Uterus (tissue), 4 donors: ENCODE data around the gene NPC2. TPM values are rescaled to one million over a fixed set of nuclear protein-coding genes. Genes with fewer than 3 reads are reported as not detected.

Source experiments
- DNase-seq, 2 donors: peaks; one replicate each; pipeline ENCODE4 v3.0.0-alpha.2; 2019 to 2020
- H3K27ac ChIP-seq, 2 donors: fragments of 200-600 bp; sonication (generic); 1 replicate in 1 of 2; 2 replicates in 1 of 2; pipeline ENCODE4 v1.5.1; 2016 to 2018
- H3K27me3 ChIP-seq, 2 donors: fragments of 200-600 bp; sonication (generic); one replicate each; pipeline ENCODE4 v1.5.1; 2018 to 2019; ENCODE audit warnings: control low read depth in 1 of 2
- H3K36me3 ChIP-seq, 2 donors: fragments of 200-600 bp; sonication (generic); one replicate each; pipeline ENCODE4 v1.5.1; 2019; ENCODE audit warnings: control low read depth in 1 of 2
- H3K4me1 ChIP-seq, 2 donors: fragments of 200-600 bp; sonication (generic); one replicate each; pipeline ENCODE4 v1.5.1; 2018 to 2019; ENCODE audit warnings: control low read depth in 1 of 2
- H3K4me3 ChIP-seq, 2 donors: fragments of 200-600 bp; sonication (generic); 1 replicate in 1 of 2; 2 replicates in 1 of 2; pipeline ENCODE4 v1.5.1; 2018 to 2019; ENCODE audit warnings: mild to moderate bottlenecking in 1 of 2
- H3K9me3 ChIP-seq, 2 donors: fragments of 200-600 bp; sonication (generic); one replicate each; pipeline ENCODE4 v1.5.1; 2019; ENCODE audit warnings: control low read depth in 1 of 2
- POLR2A ChIP-seq, 2 donors: fragments of 450-650 bp; IDR thresholded peaks; one replicate each; pipeline ENCODE4 v1.6.1; 2016; ENCODE audit warnings: antibody characterized with exemption in 2 of 2, mild to moderate bottlenecking in 1 of 2, moderate library complexity in 1 of 2
- intact Hi-C: fragments of 100-400 bp; cut with DNase I; formaldehyde crosslinking; loops from one replicate; pipeline ENCODE4 v1.15.1; 2023; ENCODE audit warnings: low total_unique reads
- total RNA-seq, 4 donors: library from RNA; depleted of rRNA in 3 of 4; stranded (reverse); fragments of >200 nt in 3 of 4; gene quantifications; one replicate each; pipeline versions ENCODE4 v1.1.0 to v1.2.4, GENCODE V29; 2014 to 2023
- TF ChIP-seq, protein P1 (sequence below), 4 experiments: fragments of 200-600 bp in 2 of 4; fragments of 450-650 bp in 2 of 4; sonication (generic) in 2 of 4; IDR thresholded peaks; one replicate each; pipeline ENCODE4 v1.5.1; 2016 to 2019; ENCODE audit warnings: antibody characterized with exemption in 4 of 4, mild to moderate bottlenecking in 2 of 4, moderate library complexity in 1 of 4
- donor health status: DM: yes; HTN: yes; CAD: no.

NPC2 gene
- total RNA-seq, 4 donors from 2014 or later: 151 to 353 (median 209) TPM

DNA sequence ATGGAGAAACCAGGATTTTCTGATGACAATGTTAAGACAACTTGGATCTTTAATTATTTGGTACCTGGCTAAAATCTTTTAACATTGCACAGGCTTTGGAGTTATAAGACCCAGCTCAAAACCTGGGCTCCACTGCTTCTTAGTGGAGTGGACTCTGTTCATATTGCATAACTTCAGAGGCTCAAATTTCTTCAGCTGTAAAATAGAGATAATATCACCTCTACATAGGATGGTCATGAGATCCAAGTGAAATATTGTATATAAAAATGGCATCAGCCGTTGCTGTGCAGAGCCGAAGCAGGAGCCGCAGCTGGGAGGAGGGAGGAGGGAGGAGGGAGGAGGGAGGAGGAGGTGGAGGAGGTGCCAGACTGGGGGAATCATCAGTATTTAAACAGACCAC lies 10.5 kb downstream of the NPC2 start:
- H3K4me1 ChIP-seq: no peaks in the 10 kb centered on the region
- no peak overlapping the region for H3K4me3 ChIP-seq
- no peak for TF ChIP-seq POLR2A (IDR thresholded peaks at IDR 0.05)
- TF ChIP-seq, protein P1, sequence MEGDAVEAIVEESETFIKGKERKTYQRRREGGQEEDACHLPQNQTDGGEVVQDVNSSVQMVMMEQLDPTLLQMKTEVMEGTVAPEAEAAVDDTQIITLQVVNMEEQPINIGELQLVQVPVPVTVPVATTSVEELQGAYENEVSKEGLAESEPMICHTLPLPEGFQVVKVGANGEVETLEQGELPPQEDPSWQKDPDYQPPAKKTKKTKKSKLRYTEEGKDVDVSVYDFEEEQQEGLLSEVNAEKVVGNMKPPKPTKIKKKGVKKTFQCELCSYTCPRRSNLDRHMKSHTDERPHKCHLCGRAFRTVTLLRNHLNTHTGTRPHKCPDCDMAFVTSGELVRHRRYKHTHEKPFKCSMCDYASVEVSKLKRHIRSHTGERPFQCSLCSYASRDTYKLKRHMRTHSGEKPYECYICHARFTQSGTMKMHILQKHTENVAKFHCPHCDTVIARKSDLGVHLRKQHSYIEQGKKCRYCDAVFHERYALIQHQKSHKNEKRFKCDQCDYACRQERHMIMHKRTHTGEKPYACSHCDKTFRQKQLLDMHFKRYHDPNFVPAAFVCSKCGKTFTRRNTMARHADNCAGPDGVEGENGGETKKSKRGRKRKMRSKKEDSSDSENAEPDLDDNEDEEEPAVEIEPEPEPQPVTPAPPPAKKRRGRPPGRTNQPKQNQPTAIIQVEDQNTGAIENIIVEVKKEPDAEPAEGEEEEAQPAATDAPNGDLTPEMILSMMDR (IDR thresholded peaks at IDR 0.05): no peak
- no peaks in the 10 kb centered on the region for H3K9me3 ChIP-seq
- no peak for DNase-seq
- no peaks in the 10 kb centered on the region for H3K36me3 ChIP-seq
- no peaks in the 10 kb centered on the region for H3K27me3 ChIP-seq
- intact Hi-C loops: no loop called here
- no peak overlapping the region for H3K27ac ChIP-seq

- TF ChIP-seq, protein P1 (IDR thresholded peaks at IDR 0.05): no peak
- TF ChIP-seq POLR2A (IDR thresholded peaks at IDR 0.05): no peak
- Histone ChIP-seq H3K4me3 (no peak overlapping the region), H3K36me3 (no peaks in the 10 kb centered on the region), H3K4me1 (no peaks in the 10 kb centered on the region), H3K9me3 (no peaks in the 10 kb centered on the region), H3K27ac (no peak overlapping the region), H3K27me3 (no peaks in the 10 kb centered on the region)
- intact Hi-C loops: no loop called here
- DNase-seq: no peak
Observed at GRCh38 chr14:74480046-74480445, 13.1 kb downstream of the NPC2 start.

DNA sequence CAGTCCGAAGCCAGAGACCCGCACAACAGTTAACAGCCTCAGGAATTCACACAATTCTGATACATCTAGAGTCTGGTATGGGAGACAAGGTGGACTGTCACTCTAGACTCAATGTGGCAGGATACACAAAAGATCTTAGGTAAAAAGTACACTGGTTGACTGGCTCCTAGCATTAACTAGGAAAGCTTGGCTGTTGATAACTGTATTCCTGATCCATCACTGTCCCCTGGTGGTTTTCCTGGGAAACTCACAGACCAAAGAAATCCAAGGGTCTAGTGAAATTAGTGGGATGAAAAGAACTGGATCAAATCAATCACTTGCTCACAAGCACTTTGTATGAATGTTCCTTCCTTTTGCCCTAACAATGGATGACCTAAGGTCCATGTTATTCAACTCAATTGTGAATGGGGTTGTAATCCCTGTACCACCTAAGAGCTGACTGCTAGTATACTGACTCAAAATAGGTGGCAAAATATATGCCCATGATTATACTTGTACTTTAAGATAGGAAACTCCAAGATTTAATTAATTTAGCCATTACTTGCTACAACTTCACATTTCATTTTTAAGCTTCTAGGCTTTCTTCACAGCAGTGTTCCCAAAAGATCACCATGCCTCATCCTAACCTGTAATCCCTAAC lies 14.0 kb downstream of the NPC2 start:
- Histone ChIP-seq H3K27me3 (no peaks in the 10 kb centered on the region), H3K36me3 (no peaks in the 10 kb centered on the region), H3K9me3 (no peaks in the 10 kb centered on the region), H3K27ac (no peak overlapping the region), H3K4me1 (no peaks in the 10 kb centered on the region), H3K4me3 (no peak overlapping the region)
- no peak for DNase-seq
- TF ChIP-seq, protein P1 (IDR thresholded peaks at IDR 0.05): peak in 3 of 4 experiments; percentile 16 to 71 (median 50)
- TF ChIP-seq POLR2A (IDR thresholded peaks at IDR 0.05): no peak
- intact Hi-C loops: no loop called here

DNA sequence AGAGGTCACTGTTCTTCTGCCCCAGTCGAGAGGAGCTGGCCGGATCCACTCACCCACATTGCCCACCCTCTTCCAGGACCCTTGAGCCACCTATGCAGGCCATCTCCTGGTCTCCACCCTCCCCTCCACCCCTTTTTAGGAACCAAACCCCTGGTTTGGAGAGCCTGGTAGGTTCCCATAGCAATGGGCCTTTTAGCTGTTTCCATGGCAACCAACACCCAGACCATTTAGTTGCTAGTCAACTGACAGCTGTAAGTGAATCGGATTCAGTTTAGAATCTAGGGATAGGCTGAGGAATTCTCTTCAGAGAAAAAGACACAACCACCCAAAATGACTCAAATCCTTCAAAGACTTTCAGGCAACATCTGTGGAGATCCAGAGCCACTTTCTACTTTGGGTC lies 16.5 kb downstream of the NPC2 start:
- Histone ChIP-seq H3K36me3 (no peaks in the 10 kb centered on the region), H3K27me3 (no peaks in the 10 kb centered on the region), H3K27ac (no peak overlapping the region), H3K4me1 (no peaks in the 10 kb centered on the region), H3K9me3 (no peaks in the 10 kb centered on the region), H3K4me3 (no peak overlapping the region)
- intact Hi-C loops: no loop called here
- TF ChIP-seq, protein P1 (IDR thresholded peaks at IDR 0.05): no peak
- TF ChIP-seq POLR2A (IDR thresholded peaks at IDR 0.05): no peak
- DNase-seq: no peak

DNA sequence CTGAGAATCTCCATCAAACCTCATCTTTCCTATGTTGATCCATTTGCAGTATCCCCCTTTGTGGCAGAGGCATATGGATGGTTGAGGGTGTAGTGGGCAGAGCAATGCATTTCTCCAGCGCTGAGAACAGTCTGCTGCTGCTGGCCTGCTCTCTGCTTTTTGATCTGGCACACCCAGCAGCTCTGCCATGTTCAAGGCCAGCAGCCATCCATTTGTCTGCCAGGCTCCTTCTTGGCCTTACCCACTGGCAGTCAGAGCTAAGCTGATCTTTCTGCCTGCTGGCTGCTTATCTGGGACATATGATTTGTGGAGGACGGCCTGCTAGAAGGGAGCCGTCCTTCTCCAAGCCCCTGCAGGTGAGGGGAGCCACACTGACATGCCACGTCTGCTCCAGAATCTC lies 17.0 kb downstream of the NPC2 start:
- no peaks in the 10 kb centered on the region for H3K9me3 ChIP-seq
- DNase-seq: no peak
- H3K4me3 ChIP-seq: no peak overlapping the region
- intact Hi-C loops: no loop called here
- H3K27me3 ChIP-seq: no peaks in the 10 kb centered on the region
- no peaks in the 10 kb centered on the region for H3K36me3 ChIP-seq
- TF ChIP-seq POLR2A (IDR thresholded peaks at IDR 0.05): no peak
- TF ChIP-seq, protein P1 (IDR thresholded peaks at IDR 0.05): no peak
- H3K27ac ChIP-seq: no peak overlapping the region
- no peaks in the 10 kb centered on the region for H3K4me1 ChIP-seq
